GM18502 (cell line): Measurements from ENCODE around the gene AGO3.
"Not testable (repeated sequence)": the region's sequence is repeated elsewhere in the genome, so short reads cannot be mapped to it uniquely, and the experiment has no call there.

Experiments
- ATAC-seq: cut with Tn5 transposase; IDR thresholded peaks from one replicate; pipeline ENCODE4 v1.9.1; 2021; ENCODE audit warnings: mild to moderate bottlenecking; ENCODE audit not compliant: unreplicated experiment, poor library complexity

The AGO3 gene

GRCh38 chr1:35923791-35924221, 7.1 kb upstream of the AGO3 start:
- ATAC-seq: no peak

GRCh38 chr1:35924838-35925237, 6.1 kb upstream of the AGO3 start:
- no peak for ATAC-seq

GRCh38 chr1:35925741-35926140, 5.2 kb upstream of the AGO3 start:
- ATAC-seq: no peak

GRCh38 chr1:35927472-35927871, 3.4 kb upstream of the AGO3 start:
- no peak for ATAC-seq

- ATAC-seq: peak; percentile 4
Observed at GRCh38 chr1:35929730-35930592, 944 bp upstream of the AGO3 start.

- no peak for ATAC-seq
Observed at GRCh38 chr1:35931446-35932157, 697 bp downstream of the AGO3 start.

GRCh38 chr1:35932158-35932636, 1.3 kb downstream of the AGO3 start:
- ATAC-seq: no peak

GRCh38 chr1:35932941-35933340, 2.0 kb downstream of the AGO3 start:
- ATAC-seq: no peak

- ATAC-seq: no peak
Observed at GRCh38 chr1:35935442-35936388, 4.8 kb downstream of the AGO3 start.

- ATAC-seq: no peak
Observed at GRCh38 chr1:35936838-35937237, 5.9 kb downstream of the AGO3 start.

GRCh38 chr1:35939484-35939883, 8.6 kb downstream of the AGO3 start:
- no peak for ATAC-seq

- ATAC-seq: no peak
Observed at GRCh38 chr1:35945327-35945726, 14.4 kb downstream of the AGO3 start.

- no peak for ATAC-seq
Observed at GRCh38 chr1:35947547-35947946, 16.6 kb downstream of the AGO3 start.

- ATAC-seq: no peak
Observed at GRCh38 chr1:35958558-35958957, 27.7 kb downstream of the AGO3 start.

GRCh38 chr1:35959304-35959703, 28.4 kb downstream of the AGO3 start:
- no peak for ATAC-seq

GRCh38 chr1:35962952-35963351, 32.0 kb downstream of the AGO3 start:
- ATAC-seq: no peak

- not testable (repeated sequence) for ATAC-seq
Observed at GRCh38 chr1:35964277-35964676, 33.4 kb downstream of the AGO3 start.

GRCh38 chr1:35968396-35968795, 37.5 kb downstream of the AGO3 start:
- no peak for ATAC-seq

GRCh38 chr1:35971601-35972000, 40.7 kb downstream of the AGO3 start:
- no peak for ATAC-seq

GRCh38 chr1:35972631-35973030, 41.7 kb downstream of the AGO3 start:
- not testable (repeated sequence) for ATAC-seq
